LNCAP (cell line): ENCODE data around the gene MAGI1.

Experiments used
- CTCF ChIP-seq: fragments of 450-650 bp; IDR thresholded peaks from 2 replicates; pipeline ENCODE4 v1.5.1; 2017; ENCODE audit warnings: mild to moderate bottlenecking

MAGI1 gene

GRCh38 chr3:65653731-65654130 is 385.0 kb downstream of the MAGI1 start:
- TF ChIP-seq CTCF = no peak

- TF ChIP-seq CTCF = no peak
Measured at GRCh38 chr3:65650247-65650646, 388.5 kb downstream of the MAGI1 start.

GRCh38 chr3:65647369-65647768 is 391.3 kb downstream of the MAGI1 start:
- TF ChIP-seq CTCF = no peak

GRCh38 chr3:65642883-65643282 is 395.8 kb downstream of the MAGI1 start:
- TF ChIP-seq CTCF = no peak

GRCh38 chr3:65641777-65642176 is 396.9 kb downstream of the MAGI1 start:
- TF ChIP-seq CTCF = no peak

- no peak for TF ChIP-seq CTCF
Measured at GRCh38 chr3:65641045-65641444, 397.7 kb downstream of the MAGI1 start.

GRCh38 chr3:65639444-65639843 is 399.3 kb downstream of the MAGI1 start:
- no peak for TF ChIP-seq CTCF

GRCh38 chr3:65638301-65638700 is 400.4 kb downstream of the MAGI1 start:
- TF ChIP-seq CTCF = no peak
